ENCODE data around the gene DAAM2.

DAAM2 gene

DNA sequence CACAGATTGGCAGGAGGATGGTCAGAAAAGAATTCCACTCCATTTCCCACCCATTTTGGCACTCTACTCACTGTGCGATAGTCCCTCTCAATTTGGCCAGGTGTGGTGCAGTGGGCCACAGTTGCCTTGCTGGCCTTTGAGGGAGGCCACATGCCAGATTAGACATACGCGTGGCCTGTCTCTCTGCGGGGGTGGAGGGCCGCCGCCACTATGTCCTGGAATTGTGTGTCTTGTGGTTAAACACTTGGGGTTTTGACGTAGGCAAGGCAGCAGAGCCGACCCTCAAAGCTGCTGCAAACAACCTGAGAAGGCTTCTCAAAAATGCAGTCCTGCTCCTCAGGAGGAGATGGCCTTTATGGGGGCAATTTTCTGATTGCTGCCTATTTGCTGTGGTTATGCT lies 4.9 kb upstream of the DAAM2 start:
- intact Hi-C loops (cut with DNase I; ENCODE audit: low total_unique reads), result no loop called here
- TF ChIP-seq, protein P1, sequence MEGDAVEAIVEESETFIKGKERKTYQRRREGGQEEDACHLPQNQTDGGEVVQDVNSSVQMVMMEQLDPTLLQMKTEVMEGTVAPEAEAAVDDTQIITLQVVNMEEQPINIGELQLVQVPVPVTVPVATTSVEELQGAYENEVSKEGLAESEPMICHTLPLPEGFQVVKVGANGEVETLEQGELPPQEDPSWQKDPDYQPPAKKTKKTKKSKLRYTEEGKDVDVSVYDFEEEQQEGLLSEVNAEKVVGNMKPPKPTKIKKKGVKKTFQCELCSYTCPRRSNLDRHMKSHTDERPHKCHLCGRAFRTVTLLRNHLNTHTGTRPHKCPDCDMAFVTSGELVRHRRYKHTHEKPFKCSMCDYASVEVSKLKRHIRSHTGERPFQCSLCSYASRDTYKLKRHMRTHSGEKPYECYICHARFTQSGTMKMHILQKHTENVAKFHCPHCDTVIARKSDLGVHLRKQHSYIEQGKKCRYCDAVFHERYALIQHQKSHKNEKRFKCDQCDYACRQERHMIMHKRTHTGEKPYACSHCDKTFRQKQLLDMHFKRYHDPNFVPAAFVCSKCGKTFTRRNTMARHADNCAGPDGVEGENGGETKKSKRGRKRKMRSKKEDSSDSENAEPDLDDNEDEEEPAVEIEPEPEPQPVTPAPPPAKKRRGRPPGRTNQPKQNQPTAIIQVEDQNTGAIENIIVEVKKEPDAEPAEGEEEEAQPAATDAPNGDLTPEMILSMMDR (IDR thresholded peaks at IDR 0.05), result no peak
- H3K27me3 ChIP-seq, result no peaks in the 10 kb centered on the region
- peaks cover 0 to 4% (median 0%) of the 10 kb centered on the region in 3 donors for H3K9me3 ChIP-seq
- no peak overlapping the region for H3K27ac ChIP-seq
- no peak for DNase-seq
- no peaks in the 10 kb centered on the region for H3K36me3 ChIP-seq
- no peak overlapping the region for H3K4me3 ChIP-seq
- peaks cover 0 to 27% (median 10%) of the 10 kb centered on the region in 4 donors for H3K4me1 ChIP-seq

DNA sequence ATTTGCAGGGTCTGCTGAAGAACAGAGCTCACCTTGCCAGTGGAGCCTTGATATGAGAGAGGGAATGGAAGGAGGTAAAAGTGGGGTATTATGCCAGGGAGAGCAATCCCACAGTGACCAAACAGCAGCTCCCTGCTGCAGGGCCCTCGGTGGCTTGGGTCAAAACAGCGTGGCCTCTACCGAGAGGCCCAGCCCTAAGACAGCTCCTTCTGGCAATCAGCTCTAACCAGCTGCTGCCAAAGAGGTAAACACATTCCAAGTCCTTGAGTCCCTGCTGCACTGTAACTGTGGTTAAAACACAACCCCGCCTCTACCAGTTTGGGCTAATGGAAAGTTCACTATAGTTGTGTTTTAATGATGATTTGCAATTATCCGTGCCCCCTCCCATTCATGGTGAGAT lies 1.4 kb upstream of the DAAM2 start:
- Histone ChIP-seq H3K27ac (peak overlapping the region; percentile 86 to 95), H3K4me1 (peaks cover 0 to 43% (median 22%) of the 10 kb centered on the region in 4 donors), H3K27me3 (no peaks in the 10 kb centered on the region), H3K9me3 (no peaks in the 10 kb centered on the region), H3K36me3 (no peaks in the 10 kb centered on the region), H3K4me3 (no peak overlapping the region)
- DNase-seq, result no peak
- intact Hi-C loops (cut with DNase I; ENCODE audit: low total_unique reads), result no loop called here
- TF ChIP-seq, protein P1 (IDR thresholded peaks at IDR 0.05), result no peak

DNA sequence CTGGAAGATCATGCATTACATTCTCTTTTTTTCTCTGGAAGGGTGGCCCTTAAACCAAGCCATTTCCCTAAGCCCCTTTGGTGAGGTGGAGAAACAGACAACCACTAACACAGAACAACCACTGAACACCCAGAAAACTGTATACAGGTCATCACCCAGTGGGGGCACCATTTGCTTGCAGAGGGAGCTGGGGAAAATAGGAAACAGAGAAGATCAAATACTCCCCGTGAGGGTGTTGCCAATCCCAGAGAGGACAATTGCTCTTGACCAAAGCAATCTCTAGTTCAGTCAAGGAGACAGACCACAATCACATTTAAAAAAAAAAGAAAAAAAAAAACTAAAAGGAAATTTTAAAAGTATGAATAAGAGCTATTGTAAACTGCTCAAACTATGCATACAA lies 865 bp upstream of the DAAM2 start:
- TF ChIP-seq, protein P1 (IDR thresholded peaks at IDR 0.05), result no peak
- peaks cover 0 to 45% (median 26%) of the 10 kb centered on the region in 4 donors for H3K4me1 ChIP-seq
- intact Hi-C loops (cut with DNase I; ENCODE audit: low total_unique reads), result no loop called here
- peak overlapping the region in 1 of 2 donors; percentile 63 for H3K4me3 ChIP-seq
- no peak for DNase-seq
- no peaks in the 10 kb centered on the region for H3K27me3 ChIP-seq
- no peaks in the 10 kb centered on the region for H3K9me3 ChIP-seq
- no peaks in the 10 kb centered on the region for H3K36me3 ChIP-seq
- H3K27ac ChIP-seq, result peak overlapping the region; percentile 86 to 95

DNA sequence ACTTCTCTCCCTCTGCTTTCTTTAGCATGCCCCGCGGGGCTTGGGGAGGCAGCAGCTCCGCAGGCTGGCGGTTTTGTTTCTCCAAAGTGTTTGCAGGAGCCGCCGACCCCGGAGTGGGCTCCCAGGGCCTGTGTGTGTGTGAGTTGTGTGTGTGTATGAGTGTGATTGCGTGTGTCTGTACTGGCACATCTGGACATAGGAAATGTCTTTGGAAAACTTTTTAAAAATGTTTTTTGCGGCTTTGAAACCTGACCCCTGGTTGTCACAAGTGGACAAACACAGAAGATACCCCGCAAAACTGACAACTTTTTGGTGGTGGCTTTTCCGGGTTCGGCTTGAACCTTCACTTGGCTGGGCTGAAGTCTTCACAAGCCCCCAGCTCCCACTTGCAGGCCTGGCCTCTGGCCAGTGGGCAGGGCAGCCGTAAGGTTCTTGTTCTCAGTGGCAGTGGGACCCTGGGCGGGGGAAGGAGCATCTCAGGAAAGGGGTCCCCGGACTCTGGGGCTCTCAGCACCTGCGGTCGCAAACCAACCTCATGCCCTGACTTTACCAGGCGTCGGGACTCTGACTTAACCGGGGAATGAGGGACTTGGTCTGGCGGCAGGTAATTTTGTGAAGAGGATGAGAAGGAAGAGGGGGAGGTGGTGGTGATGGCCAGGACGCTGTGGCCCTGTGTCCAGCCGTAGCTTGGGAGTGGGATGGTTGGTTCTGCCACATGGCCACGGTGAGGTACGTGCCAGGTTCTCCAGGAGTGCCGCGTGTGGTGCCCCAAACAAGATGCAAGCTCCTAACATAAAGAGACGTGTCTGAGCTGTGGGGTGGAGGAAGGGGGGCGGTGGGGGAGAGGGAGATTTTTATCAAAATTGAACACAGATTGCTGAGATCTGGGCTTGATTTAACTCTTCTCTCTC lies 619 bp downstream of the DAAM2 start:
- H3K9me3 ChIP-seq, result no peaks in the 10 kb centered on the region
- H3K27ac ChIP-seq, result peak overlapping the region; percentile 86 to 95
- TF ChIP-seq, protein P1 (IDR thresholded peaks at IDR 0.05), result no peak
- H3K4me3 ChIP-seq, result peak overlapping the region; percentile 63 to 82
- no peaks in the 10 kb centered on the region for H3K36me3 ChIP-seq
- H3K27me3 ChIP-seq, result no peaks in the 10 kb centered on the region
- H3K4me1 ChIP-seq, result peaks cover 0 to 60% (median 32%) of the 10 kb centered on the region in 4 donors
- no peak for DNase-seq
- intact Hi-C loops (cut with DNase I; ENCODE audit: low total_unique reads), result no loop called here

DNA sequence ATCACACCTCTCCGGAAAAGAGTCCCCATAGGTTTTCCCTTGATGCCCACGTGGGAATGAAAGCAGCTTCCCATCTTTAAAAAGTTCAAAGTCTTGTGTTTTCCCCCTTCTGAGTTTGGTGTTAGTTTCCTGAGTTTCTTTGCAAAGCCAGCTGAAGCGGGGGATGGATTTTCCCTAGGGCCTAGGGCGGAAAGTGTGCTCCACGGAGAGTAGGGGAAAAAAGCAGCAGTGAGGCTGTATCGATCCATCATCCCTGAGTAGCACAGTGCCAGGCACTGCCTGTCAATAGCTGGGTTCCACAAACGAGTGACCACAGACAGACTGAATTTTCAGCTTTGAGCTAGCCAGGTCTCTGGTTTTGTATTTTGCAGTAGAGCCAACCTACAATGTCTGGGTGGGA lies 1.3 kb downstream of the DAAM2 start:
- TF ChIP-seq, protein P1 (IDR thresholded peaks at IDR 0.05), result no peak
- H3K36me3 ChIP-seq, result no peaks in the 10 kb centered on the region
- no peak for DNase-seq
- peak overlapping the region; percentile 63 to 82 for H3K4me3 ChIP-seq
- no peaks in the 10 kb centered on the region for H3K9me3 ChIP-seq
- H3K27me3 ChIP-seq, result no peaks in the 10 kb centered on the region
- peak overlapping the region; percentile 86 to 95 for H3K27ac ChIP-seq
- intact Hi-C loops (cut with DNase I; ENCODE audit: low total_unique reads), result no loop called here
- H3K4me1 ChIP-seq, result peaks cover 0 to 65% (median 32%) of the 10 kb centered on the region in 4 donors

Measured in tibial artery (tissue), 4 donors.